Right lobe of liver (tissue), 6 donors: Measurements from ENCODE around the gene CHRDL1. TPM values are rescaled to one million over a fixed set of nuclear protein-coding genes. Genes with fewer than 3 reads are reported as not detected.

Experiments used
- ATAC-seq, 4 donors: fragments of 200-7000 bp; cut with Tn5 transposase; one replicate each; pipeline ENCODE4 v1.9.1; 2020; ENCODE audit warnings: mild to moderate bottlenecking in 4 of 4, moderate library complexity in 4 of 4
- DNase-seq, 3 donors: peaks; one replicate each; pipeline ENCODE4 v3.0.0-alpha.2; 2020
- H3K27ac ChIP-seq, 3 donors: fragments of 200-600 bp; one replicate each; pipeline ENCODE4 v1.8.0; 2022
- H3K27me3 ChIP-seq, 2 donors: fragments of 200-600 bp; one replicate each; pipeline ENCODE4 v1.8.0; 2022
- H3K36me3 ChIP-seq, 4 donors: fragments of 200-600 bp; sonication (generic) in 1 of 4; one replicate each; pipeline versions ENCODE4 v1.5.1 to v1.8.0; 2017 to 2022; ENCODE audit warnings: control low read depth in 1 of 4
- H3K4me1 ChIP-seq, 4 donors: fragments of 200-600 bp; sonication (generic) in 1 of 4; one replicate each; pipeline versions ENCODE4 v1.5.1 to v1.8.0; 2017 to 2022; ENCODE audit warnings: control low read depth in 1 of 4
- H3K4me3 ChIP-seq, 3 donors: fragments of 200-600 bp; one replicate each; pipeline ENCODE4 v1.8.0; 2022
- H3K9me3 ChIP-seq, 4 donors: fragments of 200-600 bp; sonication (generic) in 1 of 4; one replicate each; pipeline versions ENCODE4 v1.5.1 to v1.8.0; 2017 to 2022; ENCODE audit warnings: control low read depth in 1 of 4
- POLR2A ChIP-seq: fragments of 450-650 bp; IDR thresholded peaks from one replicate; pipeline ENCODE4 v1.6.1; 2017; ENCODE audit warnings: antibody characterized with exemption, mild to moderate bottlenecking
- WGBS: methylation state at CpG from one replicate; pipeline ENCODE4 v1.1.6; 2018; ENCODE audit warnings: low coverage, low lambda C conversion rate; ENCODE audit not compliant: insufficient coverage; ENCODE audit errors: missing lambda C conversion rate; 5-methylcytosine and 5-hydroxymethylcytosine counted together
- intact Hi-C, 2 donors: fragments of 100-400 bp; cut with DNase I; formaldehyde crosslinking; loops; one replicate each; pipeline versions ENCODE4 v1.11.2 to v1.14.1; 2022
- total RNA-seq, 6 experiments: library from RNA; depleted of rRNA in 2 of 6; stranded (reverse); fragments of >200 nt in 2 of 6; fragmentation: NEBNext Ultra II Directional in 3 of 6; extraction: Animal tissue kit (Norgen Biotek cat#: 25700) in 3 of 6; gene quantifications; one replicate each; pipeline versions ENCODE4 v1.1.0 to v1.2.4, GENCODE V29; 2016 to 2023
- TF ChIP-seq, protein P1 (sequence below), 4 donors: fragments of 200-600 bp in 3 of 4; fragments of 450-650 bp in 1 of 4; IDR thresholded peaks; one replicate each; pipeline versions ENCODE4 v1.5.1 to v1.8.0; 2016 to 2022; ENCODE audit warnings: antibody characterized with exemption in 4 of 4, mild to moderate bottlenecking in 2 of 4
- donor health status: DM: no; HTN: yes; CAD: no.
- donor health status: DM: no; HTN: no; CAD: no.
- donor health status: DM: no; HTN: no; CAD: no.
- donor health status: DM: no; HTN: yes; CAD: no.
- donor health status: DM: no; HTN: yes; CAD: no.

Gene CHRDL1
- total RNA-seq, 6 experiments from 2014 or later, result 0.05 to 0.56 (median 0.21) TPM

DNA sequence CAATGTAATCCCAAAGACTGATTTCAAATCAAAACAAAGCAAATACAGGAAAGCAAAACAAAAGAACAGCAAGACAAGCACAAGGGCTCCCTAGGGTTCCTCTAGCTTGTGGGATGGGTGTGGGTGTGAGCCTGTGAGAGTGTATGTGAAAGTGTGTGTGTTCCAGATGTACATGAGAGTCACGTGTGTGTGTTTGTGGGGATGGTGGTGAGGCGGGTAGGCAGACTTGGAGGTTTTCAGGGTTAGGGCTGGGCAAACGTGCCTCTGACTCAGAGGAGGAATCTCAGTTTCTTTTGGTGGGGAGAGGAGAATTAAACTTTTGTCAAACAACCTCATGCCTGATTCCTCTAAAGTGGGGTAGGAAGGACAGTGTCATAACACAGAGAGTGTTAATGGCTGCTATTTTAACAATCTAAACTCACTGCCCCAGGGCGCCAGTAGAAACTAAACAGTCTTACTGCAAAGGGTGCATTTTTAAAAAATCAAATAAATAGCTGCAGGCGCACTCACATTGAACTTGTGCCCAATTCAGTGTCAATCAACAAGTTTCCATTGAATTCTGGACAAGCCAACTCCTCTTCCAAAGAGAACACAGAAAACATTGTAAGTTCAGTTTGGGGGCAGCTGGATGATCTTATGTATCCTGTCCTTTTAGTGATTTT lies 51.8 kb downstream of the CHRDL1 start:
- 50% methylated on average over 5 of the region's 5 CpGs for WGBS
- DNase-seq, result no peak
- Histone ChIP-seq H3K27ac (no peak overlapping the region), H3K27me3 (no peaks in the 10 kb centered on the region), H3K4me1 (no peaks in the 10 kb centered on the region), H3K36me3 (no peaks in the 10 kb centered on the region), H3K9me3 (no peaks in the 10 kb centered on the region), H3K4me3 (no peak overlapping the region)
- intact Hi-C loops, result no loop called here
- ATAC-seq, result no peak
- TF ChIP-seq, protein P1, sequence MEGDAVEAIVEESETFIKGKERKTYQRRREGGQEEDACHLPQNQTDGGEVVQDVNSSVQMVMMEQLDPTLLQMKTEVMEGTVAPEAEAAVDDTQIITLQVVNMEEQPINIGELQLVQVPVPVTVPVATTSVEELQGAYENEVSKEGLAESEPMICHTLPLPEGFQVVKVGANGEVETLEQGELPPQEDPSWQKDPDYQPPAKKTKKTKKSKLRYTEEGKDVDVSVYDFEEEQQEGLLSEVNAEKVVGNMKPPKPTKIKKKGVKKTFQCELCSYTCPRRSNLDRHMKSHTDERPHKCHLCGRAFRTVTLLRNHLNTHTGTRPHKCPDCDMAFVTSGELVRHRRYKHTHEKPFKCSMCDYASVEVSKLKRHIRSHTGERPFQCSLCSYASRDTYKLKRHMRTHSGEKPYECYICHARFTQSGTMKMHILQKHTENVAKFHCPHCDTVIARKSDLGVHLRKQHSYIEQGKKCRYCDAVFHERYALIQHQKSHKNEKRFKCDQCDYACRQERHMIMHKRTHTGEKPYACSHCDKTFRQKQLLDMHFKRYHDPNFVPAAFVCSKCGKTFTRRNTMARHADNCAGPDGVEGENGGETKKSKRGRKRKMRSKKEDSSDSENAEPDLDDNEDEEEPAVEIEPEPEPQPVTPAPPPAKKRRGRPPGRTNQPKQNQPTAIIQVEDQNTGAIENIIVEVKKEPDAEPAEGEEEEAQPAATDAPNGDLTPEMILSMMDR (IDR thresholded peaks at IDR 0.05), result no peak
- TF ChIP-seq POLR2A, result no peak

DNA sequence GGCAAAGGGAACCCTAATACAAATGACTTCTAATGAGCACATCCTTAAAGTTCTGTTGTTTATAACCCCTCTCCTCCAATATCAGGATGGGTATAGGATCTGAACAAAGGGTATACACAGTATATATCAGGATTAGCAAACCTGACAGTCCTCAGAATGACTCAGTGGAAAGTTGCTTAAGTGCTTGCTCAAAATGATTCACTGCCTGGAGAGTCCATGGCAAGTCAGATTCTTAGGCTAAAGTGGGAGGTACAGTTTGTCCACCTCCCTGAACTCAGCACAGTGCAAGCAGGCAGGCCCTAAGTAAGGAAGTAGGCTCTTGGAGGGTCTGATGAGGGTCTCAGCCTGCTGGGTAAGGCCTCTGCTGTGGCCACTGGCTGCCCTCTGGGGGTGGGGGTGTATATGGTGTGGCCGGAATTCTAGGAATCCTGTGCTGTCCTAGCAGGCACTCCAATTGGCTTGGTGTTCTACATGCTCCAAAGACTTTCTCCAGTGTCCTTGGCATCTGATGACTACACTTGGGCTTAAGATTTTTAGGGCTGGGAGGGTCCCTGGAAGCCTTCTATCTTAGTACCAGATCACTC lies 54.3 kb downstream of the CHRDL1 start:
- Histone ChIP-seq H3K27ac (no peak overlapping the region), H3K27me3 (no peaks in the 10 kb centered on the region), H3K4me1 (no peaks in the 10 kb centered on the region), H3K9me3 (no peaks in the 10 kb centered on the region), H3K4me3 (no peak overlapping the region), H3K36me3 (no peaks in the 10 kb centered on the region)
- WGBS, result no CpG with 5 or more reads among the region's 1 CpG
- no peak for DNase-seq
- ATAC-seq, result no peak
- intact Hi-C loops, result no loop called here
- no peak for TF ChIP-seq POLR2A
- TF ChIP-seq, protein P1 (IDR thresholded peaks at IDR 0.05), result no peak

DNA sequence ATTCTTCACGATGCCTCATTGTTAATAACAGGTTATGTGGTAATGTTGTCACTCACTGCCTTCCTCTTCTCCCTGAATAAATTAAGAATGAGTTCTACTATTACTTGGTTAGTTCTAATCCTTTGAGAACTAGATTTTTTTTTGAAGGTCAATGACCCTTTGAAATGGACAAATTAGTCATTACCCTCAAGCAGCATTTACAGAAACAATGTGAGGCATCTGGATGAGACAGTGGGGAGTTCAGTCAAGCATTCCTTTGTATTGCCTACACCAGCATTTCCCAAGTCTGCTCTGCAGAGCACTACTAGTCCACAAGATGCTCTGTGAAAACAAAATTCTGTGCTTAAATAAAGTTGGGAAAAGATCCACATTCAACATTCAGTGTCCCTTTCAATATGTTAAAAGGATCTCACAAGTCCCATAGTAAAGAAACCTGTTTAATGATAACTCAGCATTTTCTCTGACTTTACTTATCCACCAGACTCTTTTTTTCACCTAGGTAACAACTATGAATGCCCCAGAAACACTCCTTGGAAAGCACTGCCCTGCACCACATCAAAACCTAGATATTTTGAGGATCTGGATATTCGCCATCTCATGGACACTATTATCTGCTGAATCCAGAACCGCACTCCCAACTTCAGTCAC lies 60.6 kb downstream of the CHRDL1 start:
- 49% methylated on average over 3 of the region's 3 CpGs for WGBS
- intact Hi-C loops, result no loop called here
- Histone ChIP-seq H3K27ac (no peak overlapping the region), H3K4me3 (no peak overlapping the region), H3K9me3 (no peaks in the 10 kb centered on the region), H3K4me1 (no peaks in the 10 kb centered on the region), H3K27me3 (no peaks in the 10 kb centered on the region), H3K36me3 (no peaks in the 10 kb centered on the region)
- DNase-seq (no peak), ATAC-seq (no peak)
- TF ChIP-seq POLR2A, result no peak
- TF ChIP-seq, protein P1 (IDR thresholded peaks at IDR 0.05), result no peak

DNA sequence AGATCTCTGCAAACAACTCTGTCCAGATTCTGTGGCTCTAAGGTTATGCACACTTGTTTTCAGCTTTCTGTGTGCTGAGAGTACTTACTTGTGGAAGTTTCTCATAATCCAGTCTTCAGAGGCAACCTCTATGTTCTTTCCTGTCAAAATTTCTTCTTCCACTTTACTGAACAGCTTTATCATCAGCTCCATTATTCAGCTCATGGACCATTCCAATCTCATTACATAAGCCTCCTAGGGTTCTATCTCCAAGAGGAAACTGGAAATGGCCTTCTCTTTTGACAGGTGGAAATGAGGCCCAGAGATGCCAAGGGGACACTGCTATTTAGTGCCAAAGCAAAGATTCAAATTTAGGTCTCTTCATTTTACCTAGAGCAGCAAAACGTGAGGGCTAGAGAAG lies 61.3 kb downstream of the CHRDL1 start:
- Histone ChIP-seq H3K36me3 (no peaks in the 10 kb centered on the region), H3K27me3 (no peaks in the 10 kb centered on the region), H3K27ac (no peak overlapping the region), H3K4me1 (no peaks in the 10 kb centered on the region), H3K9me3 (no peaks in the 10 kb centered on the region), H3K4me3 (no peak overlapping the region)
- intact Hi-C loops, result no loop called here
- TF ChIP-seq, protein P1 (IDR thresholded peaks at IDR 0.05), result no peak
- no peak for TF ChIP-seq POLR2A
- DNase-seq (no peak), ATAC-seq (no peak)
- WGBS, result 46% methylated on average over 1 of the region's 1 CpG
